EL (cell line): ENCODE results near the gene CTDSPL.
"Not testable (repeated sequence)": the region's sequence is repeated elsewhere in the genome, so short reads cannot be mapped to it uniquely, and the experiment has no call there.

Experiments
- DNase-seq: peaks from one replicate; pipeline ENCODE4 v3.0.0-alpha.2; 2016

CTDSPL gene

DNA sequence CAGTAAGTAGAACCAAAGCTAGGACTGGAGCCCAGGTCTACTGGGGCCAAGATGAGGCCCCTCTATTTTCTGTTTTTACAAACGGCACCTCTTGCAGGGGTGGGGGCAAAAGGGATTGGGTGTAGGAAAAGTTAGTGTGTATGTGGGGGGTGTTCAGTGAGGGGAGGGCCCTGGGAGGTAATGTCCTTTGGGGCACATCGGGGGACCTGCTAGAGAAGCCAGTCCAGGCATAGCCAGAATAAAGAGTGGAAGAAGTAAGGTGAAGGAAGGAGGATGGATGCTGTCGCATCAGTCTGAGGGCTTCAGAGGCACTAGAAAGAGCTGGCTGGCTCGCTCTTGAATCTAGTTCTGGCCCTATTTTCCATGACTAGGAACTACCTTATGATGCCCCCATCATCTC, 165.2 kb downstream of the CTDSPL start:
- no peak for DNase-seq

DNA sequence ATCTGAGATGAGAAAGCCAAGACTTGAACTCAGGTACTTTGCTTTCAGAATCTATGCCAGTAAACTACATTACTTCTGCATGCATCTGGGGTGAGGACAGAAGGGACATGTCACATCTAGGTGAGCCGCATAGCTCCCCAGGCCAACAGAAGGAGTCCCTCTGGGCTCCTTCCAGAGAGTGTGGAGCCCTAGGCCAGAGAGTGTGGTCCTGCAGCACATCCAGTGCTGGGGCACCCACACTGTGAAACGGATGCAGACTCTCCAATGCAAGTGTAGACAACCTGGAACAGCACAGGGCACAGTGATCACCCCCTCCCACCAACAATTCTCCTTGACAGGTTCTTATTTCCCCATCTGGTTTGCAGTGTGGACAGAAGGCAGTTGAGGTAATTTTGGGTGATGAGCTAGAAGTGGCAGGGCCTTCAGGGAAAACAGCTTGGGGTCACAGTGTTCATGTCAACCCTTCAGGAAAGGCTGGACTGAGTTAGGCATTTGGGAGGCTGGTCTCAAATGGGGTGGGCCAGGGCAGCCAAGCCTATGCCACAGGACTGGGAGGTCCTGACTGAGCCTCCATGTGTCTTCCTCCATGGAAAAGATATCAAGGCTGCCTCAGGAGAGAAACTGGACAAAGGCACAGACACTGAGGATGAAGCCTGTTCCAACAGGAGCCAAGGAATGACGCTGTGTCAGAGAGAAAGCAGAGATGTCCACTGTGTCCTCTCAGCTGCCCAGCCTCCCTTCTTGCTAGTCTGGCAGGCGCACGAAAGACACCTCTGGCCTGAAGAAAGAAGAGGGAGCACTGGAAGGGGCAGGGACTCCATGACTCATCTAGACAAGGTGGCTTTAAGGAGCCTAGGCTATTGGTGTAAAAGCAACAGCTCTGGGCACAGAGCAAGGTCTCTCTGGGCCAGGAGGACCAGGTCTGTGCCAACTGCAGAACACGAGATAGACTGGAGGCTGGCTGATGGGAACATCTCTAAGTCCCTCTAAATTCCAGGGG, 166.1 kb downstream of the CTDSPL start:
- no peak for DNase-seq

DNA sequence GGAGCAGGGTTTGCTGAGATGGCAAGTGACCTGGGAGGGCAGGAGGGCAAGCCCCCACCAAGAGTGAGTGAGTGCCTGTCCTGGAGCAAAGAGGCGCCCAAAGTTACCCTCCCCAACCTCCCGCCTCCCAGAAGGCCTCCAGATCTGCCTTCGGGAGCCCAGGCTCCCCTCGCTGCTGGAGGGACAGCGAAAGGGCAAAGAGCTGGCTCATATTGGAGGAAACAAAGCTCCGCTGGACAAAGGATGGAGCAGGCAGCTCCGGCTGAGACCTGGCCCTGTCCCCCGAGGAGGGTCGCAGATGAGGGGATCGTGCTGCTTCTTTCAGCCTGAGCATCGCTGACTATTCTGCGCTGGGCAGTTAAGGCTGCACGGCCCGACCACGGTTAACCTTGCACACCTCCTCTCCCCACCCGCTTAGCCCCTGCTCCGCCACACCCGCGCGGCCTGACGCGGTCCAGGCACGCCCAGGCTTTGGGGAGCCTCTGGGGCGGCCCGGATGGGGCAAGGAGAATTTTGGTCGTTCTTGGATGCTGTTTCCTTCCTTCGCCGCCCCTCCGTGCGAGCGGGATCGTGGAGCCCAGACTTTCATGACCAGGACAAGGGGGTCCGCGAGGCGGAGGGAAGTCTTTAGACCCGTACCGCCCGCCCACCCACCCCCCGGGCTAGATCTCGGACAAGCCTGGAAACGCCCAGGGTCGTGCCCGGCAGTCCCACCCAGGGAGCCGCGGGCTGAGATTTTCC, 167.1 kb downstream of the CTDSPL start:
- DNase-seq, result no peak

DNA sequence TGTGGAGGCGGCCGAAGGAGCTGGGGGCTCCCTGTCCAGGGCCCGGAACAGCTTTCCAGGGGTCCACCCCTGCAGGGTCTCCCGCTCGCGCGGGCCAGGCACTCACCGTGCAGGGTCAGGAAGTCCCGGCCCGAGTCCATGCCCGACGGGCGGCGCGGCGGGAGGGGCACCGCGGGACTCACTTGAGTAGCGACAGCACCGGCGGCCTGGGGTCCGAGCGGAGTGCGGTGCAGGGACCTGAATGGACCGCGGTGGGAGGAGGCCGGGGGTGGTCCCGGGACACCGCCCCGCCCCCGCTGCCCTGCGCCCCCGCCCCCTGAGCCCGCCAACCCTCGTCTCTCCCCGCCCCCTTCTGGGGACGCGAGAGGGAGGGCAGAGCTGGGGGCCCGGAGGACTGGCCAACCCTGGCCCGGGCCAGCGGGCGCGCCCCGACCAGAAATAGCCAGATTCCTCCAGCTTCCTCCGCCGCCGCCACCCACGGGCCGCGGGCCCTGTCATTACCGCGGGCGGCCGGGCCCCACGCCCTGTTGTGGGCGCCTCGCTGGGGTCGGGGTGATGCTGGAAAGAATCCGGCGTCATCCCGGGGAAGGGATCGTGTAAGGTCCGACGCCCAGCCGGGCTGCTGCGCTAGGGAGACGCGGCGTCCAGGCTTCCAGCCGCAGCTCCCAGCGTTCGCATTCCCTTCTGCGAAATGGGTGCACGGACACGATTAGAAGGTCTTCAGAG, 167.9 kb downstream of the CTDSPL start, which contains the start of gene PLCD1:
Gene PLCD1 (minus strand): TSS at position 243 of the 726 bp plus-strand sequence. CDS start 103 bp downstream, at position 140.
- peak; percentile 77 for DNase-seq

DNA sequence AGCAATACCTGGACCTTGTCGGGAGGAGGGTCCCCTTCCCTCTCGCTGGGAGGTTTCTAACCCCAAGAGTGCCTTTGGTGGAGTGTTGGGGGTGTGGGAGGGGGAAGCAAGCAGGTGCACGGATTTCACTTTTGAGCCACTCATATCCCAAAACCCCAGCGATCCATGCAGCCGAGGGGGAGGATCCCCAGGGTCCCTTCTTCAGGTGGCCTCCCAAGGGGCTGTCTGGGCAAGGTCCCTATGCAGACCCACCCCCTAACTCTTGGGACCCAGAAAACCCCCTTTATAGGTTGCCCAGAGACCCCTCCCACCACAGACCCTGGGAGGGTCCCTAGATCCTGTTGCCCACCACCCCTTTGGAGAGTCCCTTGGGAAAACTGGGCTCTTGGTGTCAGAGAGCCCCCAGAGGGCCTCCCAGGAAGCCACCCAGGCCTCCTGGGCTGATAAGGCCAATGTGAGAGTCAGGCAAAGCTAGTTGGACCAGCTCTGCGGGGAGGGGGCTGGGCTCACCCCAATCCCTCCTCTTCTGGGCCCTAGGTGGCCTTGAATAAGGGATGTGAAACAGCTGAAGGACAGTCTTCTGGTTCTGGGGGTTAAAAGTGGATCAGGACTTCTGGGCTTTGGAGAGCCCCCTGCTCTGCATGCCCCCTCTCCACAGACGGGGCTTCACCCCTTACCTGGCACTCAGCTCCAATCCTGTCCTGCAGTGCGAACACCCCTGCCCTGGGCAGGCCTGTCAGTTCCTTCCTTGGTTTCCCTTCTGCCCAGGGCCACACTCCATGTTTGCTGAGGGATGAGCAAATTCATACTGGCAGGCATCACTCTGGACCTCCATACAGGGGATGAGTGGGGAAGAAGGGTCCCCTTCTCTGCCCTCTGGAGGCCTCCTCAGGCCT, 168.7 kb downstream of the CTDSPL start:
- DNase-seq, result no peak

DNA sequence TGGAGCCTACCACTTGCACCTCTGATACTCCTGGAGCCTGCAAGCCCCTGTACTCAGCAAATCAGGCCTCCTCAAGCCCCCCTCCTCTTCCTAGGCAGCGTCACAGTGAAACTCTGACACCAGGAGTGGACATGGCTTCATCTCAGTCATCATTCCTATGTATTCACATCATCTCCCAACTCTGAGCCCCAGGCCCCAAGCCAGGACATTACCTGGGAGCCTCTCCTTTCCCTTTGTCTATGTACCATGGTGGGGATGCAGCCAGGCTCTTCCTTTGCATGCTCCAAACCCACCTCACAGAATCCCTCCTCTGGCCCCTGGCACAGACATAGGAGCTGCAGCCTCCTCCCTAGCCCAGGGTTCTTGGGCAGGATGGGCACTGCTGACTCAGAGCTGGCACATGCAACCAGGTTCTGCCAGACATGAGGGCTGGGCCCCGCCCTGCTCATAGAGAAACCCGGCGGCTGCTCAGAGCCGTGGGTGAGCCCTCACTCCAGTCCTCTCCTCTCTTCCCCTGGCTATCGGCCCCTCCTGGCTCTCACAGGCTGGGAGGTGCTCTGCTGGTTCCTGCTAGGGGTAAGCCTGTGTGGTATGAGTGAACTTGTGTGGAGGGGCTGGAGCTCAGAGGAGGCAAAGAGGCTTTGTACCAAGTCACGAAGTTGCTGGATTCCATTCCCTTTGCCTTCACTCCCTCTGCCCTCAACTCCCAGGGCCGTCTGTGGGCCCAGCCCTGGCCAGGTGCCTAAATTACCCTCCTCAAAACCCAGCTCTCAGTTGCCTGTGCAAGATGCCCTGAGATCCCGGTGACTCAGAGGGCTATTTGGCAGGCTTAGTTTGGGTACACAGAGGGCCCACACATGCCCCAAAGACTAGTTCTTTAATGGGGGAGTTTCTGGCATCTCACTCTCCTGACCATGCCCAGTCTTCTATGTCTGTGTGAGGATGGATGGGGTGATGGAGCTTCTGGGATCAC, 169.6 kb downstream of the CTDSPL start:
- DNase-seq, result peak; percentile 64

DNA sequence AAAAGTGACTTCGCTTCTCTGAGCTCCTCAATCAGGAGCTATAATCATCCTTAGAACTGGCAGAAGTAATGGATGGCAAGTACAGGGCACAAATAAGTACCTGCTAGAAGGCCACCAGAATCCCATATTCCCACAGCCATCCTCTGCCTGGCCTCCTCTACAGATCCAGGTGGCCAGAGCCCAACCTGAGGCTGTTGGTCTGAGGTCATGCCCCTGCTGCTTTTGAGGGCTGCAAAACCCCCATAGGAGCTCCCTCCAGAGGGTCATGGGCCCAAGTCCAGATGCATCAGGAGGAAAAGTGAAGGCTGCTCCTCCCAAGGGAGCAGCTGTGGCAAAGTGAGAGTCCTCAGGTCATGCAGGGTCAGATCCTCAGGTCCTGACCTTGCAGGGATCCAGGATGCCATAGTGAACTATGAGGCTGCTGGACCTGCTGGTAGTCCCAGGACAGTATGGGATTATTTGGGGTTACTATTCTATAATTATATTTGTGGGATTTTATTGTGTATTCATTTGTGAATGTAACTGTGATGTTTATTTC, 170.7 kb downstream of the CTDSPL start:
- no peak for DNase-seq

DNA sequence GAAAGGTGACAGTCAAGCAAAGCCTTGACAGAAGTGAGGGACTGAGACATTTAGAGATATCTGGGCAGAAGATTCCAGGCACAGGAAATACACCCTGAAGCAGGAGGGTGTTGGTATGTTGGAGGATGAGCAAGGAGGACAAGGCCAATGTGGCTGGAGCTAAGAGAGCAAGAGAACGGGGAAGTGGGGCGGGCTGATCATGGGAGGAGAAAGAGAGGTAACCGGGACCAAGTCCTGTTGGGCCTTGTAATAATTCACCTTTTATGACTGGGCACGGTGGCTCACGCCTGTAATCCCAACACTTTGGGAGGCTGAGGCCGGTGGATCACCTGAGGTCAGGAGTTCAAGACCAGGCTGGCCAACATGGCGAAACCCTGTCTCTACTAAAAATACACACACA, 171.9 kb downstream of the CTDSPL start:
- not testable (repeated sequence) for DNase-seq
